ENCODE measurements around the gene WDR86.

The WDR86 gene

GRCh38 chr7:151390598-151391357, 19.1 kb downstream of the WDR86 start:
- no peak for DNase-seq

- no peak for DNase-seq
Measured at GRCh38 chr7:151389768-151390597, 19.9 kb downstream of the WDR86 start.

DNA sequence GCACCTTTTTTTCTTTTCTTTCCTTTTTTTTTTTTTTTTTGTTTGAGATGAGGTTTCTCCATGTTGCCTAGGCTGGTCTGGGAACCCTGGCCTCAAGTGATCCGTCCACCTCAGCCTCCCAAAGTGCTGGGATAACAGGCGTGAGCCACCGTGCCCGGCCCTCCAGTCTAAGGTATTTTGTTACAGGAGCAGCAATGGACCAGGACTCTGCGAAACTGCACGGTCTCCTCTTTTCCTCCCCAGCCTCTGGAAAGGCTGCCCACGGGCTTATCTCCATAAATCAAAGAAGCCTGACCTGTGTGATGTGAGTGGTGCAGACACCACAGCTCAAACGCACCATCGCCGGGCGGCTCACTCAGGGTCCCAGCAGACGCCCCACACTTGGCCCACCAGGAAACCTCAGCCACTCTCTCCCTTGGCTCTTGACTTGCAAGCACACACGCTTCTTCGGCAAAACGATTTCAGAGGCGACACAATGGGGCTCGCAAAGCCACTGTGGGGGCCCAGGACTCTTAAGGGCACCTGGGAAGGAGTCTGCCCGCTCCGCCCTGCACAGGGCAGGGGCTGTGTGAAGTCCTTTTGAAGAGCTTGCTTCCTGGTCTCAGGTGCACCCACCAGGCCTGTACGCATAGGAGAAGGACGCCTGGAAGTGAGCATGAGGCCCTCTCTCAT, 20.6 kb downstream of the WDR86 start:
- no peak for DNase-seq

DNA sequence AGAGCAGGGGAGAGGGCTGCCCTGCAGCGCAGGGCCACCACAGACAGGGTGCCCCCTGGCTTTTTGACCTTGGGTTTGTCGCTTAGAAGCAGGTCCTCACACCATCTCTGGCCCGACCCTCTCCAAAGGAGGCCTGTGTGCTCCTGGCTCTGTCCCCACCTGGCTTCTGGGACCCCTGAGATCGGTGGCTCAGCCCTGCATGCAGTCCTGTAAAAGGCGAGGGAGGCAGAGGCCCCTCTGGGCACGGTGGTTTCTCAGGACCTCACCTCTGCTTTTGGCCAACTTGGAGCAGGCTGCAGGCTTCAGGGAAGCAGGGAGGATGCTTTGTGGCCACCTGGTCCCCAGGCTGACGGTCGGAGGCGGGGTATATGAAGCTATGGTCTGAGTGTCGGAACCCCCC, 21.4 kb downstream of the WDR86 start:
- DNase-seq: no peak

DNA sequence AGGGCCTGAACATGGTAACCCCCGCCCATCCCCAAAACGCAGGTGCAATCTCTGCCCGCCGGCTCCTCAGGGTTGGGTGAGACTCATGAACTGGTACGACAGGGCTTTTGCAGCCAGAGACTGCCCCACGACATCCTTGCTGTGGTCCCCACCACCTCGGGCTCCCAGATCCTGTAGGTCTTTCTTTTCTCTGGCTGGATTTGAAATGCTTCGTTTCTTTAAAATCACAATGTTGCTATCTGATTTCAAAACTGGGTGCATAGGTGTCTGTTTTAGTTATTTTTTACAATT, 21.9 kb downstream of the WDR86 start:
- no peak for DNase-seq

DNA sequence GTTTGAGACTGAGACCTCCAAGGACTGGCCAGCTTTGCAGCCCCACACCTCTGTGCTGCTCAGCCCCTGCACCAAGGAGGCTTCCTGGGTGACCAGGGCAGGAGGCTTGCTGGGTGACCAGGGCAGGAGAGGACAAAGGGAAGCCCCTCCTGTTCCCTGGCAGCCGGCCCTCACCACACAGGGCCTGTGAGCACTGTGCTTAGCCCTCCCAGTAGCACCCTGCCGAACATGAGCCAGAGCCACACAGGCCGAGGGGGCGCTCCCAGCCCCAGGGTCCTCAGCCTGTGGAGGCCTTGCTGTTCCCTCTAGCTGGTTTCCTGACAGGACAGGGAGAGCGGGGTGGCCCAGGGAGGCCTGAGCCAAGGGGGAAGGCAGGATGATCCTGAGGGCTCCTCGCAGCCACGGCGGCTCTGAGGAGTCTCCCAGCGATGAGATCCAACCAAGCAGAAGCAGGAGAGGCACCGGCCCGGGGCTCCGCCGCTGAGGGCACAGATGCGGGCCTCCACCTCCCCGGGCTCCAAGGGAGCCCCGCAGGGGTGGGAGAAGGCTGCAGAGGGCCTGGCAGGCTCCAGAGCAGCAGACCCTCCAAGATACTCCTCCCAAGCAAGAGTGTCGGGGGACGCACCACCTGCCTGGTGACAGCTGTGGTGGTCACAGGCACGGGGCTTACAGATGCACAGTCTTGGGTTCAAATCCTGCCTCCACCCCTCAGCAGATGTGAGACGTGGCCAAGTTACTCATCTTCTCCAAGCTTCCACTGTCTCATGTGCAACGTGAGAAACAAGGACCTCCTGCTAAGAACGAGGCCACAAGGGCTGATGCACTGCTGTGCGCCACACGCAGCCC, 22.5 kb downstream of the WDR86 start:
- no peak for DNase-seq

GRCh38 chr7:151386301-151387160, 23.3 kb downstream of the WDR86 start:
- no peak for DNase-seq

- DNase-seq: no peak
Measured at GRCh38 chr7:151385626-151386300, 24.1 kb downstream of the WDR86 start.

- no peak for DNase-seq
Measured at GRCh38 chr7:151384776-151385625, 24.8 kb downstream of the WDR86 start.

DNA sequence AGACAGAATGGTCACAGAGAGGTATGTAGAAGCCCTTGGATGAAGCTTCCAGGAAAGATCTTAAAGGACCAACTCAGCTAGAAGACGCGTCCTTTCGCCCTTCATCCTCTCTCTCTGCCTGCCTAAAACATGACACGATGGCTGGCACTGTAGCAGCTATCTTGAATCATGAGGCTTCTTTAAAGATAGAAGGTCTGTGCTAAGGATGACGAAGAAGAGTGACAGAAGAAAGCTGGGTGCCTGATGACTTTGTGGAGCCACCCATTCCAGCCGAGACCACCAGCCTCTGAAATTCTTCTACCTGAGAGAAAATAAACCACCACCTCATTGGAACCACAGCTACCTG, 25.5 kb downstream of the WDR86 start:
- no peak for DNase-seq

DNA sequence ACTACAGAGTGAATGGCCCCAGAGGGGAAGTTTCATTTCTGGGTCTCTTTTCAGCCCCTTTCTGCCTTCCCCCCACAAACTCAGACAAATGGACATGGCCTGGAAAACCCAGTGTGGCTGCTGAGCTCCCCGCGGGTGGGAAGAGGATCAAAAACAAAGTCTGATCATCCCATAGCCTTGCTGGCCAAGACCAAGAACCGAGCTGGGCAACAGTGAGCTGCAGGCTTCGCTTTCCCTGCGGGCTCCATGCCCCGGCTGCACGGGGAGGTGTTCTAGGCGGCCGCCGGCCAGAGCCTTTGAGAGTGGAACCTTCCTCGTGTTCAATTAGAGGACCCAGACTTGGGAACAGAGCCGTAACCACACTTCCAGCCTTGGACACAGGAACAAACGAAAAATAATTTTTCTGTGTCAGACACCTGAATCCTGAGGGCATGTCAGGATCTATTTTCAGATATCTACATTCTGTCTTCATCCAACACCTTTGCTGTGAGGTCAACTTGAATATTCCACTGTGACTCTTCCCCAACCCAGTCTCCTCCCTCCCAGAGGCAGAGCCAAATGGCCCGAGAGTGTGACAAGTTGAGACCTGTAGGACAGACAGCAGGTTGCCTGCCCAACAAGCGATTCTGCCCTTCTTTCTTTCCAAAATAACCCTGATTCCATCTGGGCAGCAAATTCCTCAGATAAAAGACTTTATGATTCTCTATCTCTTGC, 26.0 kb downstream of the WDR86 start:
- no peak for DNase-seq

DNA sequence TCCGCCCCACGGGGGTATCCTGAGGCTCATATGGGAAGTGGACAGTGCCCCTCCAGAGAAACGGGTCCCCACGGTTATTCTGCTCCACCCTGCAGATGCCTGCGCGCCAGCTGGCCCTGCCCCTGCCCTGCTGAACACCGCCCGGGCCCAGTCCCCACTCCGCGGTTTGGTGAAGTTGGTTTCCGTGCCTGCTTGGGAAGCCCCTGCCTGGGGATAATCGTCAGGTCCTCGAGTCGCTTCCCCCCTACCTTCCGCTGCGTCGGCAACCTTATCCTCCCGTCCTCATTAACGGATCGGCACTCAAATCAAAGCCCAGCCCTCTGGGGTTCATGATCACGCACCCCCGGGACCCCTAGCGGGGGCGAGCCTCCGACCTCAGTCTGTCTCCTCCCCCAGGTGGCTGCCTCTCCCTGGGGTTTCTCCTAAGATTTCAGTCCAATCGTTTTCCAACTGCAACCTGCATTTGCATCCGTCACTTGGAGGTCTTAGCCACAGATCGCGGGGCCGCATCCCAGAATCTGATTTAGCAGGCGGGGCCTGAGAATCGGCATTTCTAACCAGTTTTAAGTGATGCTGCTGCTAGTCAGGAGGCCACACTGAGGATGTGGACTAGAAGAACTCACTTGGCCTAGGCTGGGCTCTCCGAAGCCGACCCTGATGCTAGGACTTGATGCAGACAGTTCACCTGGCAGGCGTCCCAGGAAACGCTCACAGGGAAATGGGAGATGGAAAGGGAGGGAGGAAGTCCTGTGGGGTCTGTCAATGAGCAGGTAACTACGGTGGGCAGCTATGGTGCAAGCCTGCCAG, 27.6 kb downstream of the WDR86 start:
- DNase-seq: no peak

- no peak for DNase-seq
Measured at GRCh38 chr7:151381348-151382078, 28.3 kb downstream of the WDR86 start.

DNA sequence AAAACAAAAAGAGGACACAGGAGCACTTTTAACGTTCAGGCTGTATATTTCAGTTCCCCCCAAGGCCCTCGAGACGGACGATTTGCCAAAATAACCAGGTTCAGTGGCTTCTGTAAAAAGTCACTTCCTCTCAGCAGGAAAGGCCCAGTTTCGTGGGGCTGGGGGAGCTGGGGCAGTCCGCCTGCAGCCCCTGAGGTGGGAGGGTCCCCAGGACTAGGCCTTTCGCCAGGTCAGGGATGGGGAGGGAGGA, 28.8 kb downstream of the WDR86 start:
- no peak for DNase-seq

DNA sequence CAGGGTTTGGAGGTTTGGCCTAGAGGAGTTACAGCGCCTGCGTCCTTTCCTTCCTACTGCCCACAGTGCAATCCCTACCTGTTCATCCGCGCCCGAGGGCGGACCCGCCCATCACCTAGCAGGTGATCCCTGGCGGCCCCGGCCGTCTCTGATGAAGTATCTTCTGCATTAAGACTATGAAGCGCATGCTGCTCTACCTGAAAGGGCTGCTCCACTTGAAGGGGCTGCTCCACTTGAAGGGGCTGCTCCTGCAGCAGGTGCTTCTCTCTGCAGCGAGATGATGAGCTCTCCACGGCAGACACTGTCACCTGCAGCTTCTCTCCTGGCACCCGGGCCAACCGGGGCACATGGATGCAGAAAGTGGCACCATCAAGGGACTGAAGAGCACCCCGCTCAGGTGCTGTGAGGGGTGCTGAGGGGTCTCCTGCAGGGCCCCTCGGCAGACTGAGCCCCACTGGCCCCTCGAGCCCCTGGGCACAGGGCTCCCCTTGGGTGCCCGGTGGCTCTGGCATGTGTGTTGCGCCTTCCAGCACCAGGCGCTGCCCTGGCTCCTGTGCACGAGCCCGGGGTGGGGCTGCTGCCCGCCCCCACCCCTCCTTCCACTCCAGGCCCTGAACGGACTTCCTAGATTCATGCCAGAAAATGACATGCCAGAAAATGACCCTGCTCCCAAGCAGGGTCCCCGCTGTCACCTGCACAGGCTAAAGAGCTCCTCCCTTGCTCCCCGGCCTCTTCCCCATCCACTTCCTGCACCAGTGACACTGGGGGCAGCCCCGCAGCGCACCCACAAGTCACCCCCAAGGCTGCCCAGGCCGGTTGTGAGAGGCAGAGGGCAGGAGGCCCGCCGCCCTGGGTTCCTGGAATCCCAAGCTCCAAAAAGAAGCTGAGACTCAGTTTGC, 29.4 kb downstream of the WDR86 start:
- DNase-seq: no peak

DNA sequence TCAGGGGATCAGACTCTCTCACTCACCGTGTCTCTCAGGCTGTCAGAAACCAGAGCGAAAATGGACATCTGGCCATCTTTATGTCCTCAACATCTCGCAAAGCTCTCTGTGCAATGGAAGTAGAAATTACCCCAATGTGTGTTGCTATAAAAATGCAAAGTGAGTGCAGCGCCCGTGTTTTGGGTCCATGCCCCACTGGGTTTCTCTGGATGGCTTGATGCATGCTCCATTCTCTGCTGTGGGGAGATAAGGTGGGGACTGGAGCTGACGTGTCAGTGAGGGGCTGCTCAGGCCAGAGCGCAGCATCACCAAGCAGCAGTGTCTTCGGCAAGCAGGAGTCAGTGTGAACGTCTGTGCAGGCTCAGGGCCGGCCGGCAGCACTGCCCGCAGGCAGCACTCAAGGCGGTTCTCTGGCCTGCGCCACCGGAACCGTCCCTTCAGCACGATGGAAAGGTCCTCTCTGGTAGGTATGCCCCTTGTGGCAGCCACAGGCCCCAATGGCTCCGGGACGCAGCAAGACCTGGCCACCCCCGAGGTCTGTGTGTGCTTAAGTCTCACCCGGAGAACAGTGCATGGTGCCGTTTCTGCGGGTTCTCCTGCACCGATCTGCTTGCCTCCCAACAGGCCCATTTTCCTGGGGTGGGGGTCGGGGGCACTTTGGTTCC, 30.2 kb downstream of the WDR86 start:
- no peak for DNase-seq

DNA sequence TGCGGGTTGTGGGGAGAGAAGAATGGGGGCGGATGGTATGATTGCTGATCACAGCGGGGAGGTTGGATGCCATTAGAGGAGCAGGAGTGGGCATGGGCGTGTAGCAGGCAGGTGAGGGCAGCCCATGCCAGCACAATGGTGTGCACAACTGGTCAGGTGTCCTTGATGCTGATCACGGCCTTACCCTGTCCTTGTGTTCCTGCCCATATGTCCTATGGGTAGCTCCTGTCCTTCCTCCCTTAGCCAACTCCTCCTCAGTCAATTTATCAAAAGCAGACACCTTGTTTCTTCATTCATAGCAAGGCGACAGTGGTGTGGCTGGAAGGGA, 30.7 kb downstream of the WDR86 start:
- no peak for DNase-seq

All from NCI-H187 (cell line).